ENCODE measurements around the gene ERC2. TPM values are rescaled to one million over a fixed set of nuclear protein-coding genes. Genes with fewer than 3 reads are reported as not detected.
A peak's percentile ranks its signal among the peaks of the same experiment; 100 is the strongest.

ERC2 gene
- total RNA-seq, 1 donor from 2014 or later, result not detected

DNA sequence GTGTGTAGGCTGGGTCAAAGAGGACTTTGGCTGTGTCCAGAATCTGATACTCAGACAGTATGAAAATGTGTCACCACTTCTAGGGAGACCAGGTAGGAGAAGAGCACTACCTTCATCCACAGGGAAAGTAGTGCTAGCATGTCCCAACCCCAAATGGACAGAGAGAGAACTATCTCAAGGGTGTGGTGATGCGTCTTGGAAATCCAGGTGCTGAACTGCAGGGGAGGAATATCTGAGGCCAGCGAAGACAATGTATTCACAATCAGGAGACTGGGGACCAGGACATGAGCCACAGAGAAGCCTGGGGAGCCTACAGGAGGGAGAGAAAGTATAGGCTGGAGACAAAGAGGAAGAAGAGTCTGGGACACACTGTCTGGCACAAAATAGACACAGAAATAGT is 829.1 kb downstream of the ERC2 start:
- no peak for ATAC-seq
- no peak for DNase-seq (ENCODE audit: low spot score)

GRCh38 chr3:55637906-55638638 is 830.2 kb downstream of the ERC2 start:
- DNase-seq (ENCODE audit: low spot score) (no peak), ATAC-seq (no peak)

GRCh38 chr3:55636300-55637195 is 831.7 kb downstream of the ERC2 start:
- ATAC-seq, result peak; percentile 87
- peak; percentile 70 for DNase-seq (ENCODE audit: low spot score)

DNA sequence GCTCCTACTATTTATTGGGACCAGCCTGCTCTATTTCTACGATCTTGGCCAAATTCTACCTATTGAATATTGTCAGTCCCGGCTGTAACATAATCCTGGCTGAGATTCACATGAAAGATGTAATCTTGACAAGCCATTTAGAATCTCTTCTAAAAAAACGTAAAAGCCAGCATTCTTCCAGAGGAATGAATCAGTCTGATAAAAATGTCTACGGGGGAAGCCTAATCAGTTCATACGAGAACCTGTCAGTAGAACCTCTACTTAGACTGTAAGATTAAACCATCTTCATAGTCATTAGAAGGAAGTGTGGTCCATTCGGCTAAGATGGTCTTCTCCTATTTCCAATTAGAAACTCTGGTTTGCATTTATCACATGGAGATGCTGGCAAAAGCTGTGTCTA is 833.9 kb downstream of the ERC2 start:
- no peak for DNase-seq (ENCODE audit: low spot score)
- ATAC-seq, result no peak

DNA sequence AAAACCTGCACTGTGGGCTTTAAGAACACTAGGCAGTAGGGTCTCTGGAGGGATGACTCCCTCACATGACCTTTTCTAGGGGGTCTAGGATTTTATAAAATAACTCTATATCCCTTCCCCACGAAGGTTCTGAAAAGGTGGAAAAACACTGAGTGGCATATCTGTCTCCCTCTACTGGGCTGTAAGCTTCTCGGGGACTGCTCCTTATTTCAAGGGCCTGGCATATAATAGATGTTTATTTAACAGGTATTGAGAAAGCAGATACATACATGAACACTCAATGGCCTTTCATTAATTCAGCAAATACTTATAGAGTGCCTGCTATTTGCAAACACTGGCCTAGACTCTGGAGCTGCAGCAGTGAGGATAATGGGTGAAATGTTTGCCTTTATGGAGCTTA is 834.9 kb downstream of the ERC2 start:
- ATAC-seq, result no peak

GRCh38 chr3:55631766-55632331 is 836.4 kb downstream of the ERC2 start:
- DNase-seq (ENCODE audit: low spot score), result no peak
- ATAC-seq, result no peak

More for the DNA sequence above, 834.9 kb downstream of the ERC2 start:
- DNase-seq (ENCODE audit: low spot score), result no peak

DNA sequence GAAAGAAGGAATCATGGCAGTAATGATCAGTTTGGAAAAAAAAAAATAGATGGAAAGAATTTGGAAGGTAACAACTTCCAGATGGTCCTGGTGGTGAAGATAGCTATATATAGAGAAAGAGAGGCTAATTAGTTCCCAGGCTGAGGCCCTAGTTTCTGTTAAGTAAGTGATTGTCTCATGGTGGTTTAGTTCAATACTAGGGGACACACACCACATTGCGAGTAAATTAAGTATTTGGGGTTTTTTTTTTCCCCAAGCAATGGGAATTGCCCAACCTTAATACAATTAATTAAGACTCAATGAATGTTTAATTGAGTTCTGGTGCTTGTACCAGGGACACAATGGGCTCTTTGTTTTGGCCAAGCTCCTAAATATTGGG is 837.4 kb downstream of the ERC2 start:
- DNase-seq (ENCODE audit: low spot score), result no peak
- no peak for ATAC-seq

DNA sequence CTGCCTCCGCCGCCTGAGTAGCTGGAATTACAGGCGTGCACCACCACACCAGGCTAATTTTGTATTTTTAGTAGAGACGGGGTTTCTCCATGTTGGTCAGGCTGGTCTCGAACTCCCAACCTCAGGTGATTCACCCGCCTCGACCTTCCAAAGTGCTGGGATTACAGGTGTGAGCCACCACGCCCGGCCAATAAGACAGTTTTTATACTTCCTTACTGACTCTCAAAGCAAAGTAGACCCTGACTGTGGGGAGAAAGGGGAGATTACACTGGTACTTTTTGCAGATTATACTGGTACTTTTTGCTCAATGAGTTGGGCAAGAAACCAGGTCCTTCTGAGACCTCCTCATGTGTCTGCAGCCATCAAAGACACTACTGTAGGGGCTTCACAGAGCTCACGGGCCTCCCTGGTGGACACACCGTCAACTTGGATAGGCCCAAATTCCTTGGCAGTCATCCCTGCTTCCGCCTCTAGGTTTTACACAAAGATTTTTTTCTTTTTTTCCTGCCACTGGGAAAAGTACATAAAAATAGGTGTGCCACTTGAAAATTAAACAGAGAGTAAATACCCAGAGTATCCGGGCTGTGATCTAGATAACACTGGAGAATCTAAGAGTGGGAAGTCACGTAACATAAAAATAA is 837.9 kb downstream of the ERC2 start:
- no peak for ATAC-seq

GRCh38 chr3:55629432-55629831 is 838.8 kb downstream of the ERC2 start:
- DNase-seq (ENCODE audit: low spot score) (no peak), ATAC-seq (no peak)

More for the DNA sequence above, 837.9 kb downstream of the ERC2 start:
- no peak for DNase-seq (ENCODE audit: low spot score)

GRCh38 chr3:55626279-55626665 is 842.0 kb downstream of the ERC2 start:
- ATAC-seq (peak; percentile 19), DNase-seq (ENCODE audit: low spot score) (no peak)

- ATAC-seq (peak; percentile 45), DNase-seq (ENCODE audit: low spot score) (no peak)
Observed at GRCh38 chr3:55624238-55624637, 844.0 kb downstream of the ERC2 start.

- DNase-seq (ENCODE audit: low spot score) (no peak), ATAC-seq (no peak)
Observed at GRCh38 chr3:55623786-55624185, 844.5 kb downstream of the ERC2 start.

- ATAC-seq, result no peak
- DNase-seq (ENCODE audit: low spot score), result no peak
Observed at GRCh38 chr3:55622733-55623132, 845.5 kb downstream of the ERC2 start.

GRCh38 chr3:55622116-55622515 is 846.2 kb downstream of the ERC2 start:
- ATAC-seq (no peak), DNase-seq (ENCODE audit: low spot score) (no peak)

GRCh38 chr3:55621648-55622047 is 846.6 kb downstream of the ERC2 start:
- ATAC-seq, result no peak
- DNase-seq (ENCODE audit: low spot score), result no peak

DNA sequence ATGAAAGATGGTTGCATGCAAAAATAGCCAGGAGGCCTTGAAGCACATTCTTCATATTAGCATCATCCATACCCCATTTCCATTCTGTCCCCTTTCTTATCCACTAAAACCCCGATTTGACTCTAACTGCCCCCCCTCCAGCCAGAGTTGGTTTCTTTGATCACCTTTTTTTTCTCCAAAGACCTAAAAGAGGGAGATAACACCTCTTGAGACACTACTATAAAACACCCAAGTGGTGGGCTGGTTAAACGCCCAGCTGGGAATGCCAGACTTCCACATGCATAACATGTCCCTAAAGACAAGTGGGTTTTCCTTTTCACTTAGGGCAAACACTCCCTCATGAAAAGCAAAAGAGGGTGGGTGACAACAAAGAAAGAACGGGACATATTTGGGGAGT is 847.2 kb downstream of the ERC2 start:
- DNase-seq (ENCODE audit: low spot score), result no peak
- no peak for ATAC-seq

DNA sequence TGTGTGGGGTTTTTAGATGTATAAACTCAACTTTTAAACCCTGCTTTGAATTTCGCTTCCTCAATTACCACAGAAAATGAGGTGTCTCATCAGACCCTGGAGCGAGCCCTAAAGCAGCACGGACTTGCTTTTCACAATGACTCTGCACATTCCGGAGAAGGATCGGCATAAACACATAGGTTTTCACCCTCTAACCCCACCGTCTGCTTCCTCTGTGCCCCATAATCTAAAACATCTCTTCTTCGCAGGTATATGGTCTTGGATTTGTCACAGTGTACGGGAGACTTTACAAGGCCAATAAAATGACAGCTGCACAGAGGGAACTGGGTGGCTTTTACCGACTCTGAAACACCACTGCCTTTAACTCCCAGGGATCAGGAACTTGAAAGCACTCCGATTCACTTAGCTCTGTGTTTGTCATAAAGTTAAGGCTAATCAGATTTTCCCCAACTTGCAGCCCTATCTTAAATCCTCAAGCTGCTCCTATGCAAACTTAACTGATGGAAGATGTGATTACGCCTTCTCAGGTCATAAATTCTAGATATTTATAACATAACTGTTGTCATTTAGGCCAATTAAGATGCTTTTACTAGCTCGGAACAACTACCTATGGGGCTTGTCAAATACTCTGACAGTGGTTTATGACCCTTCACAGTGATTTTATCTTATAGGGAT is 847.8 kb downstream of the ERC2 start:
- ATAC-seq (no peak), DNase-seq (ENCODE audit: low spot score) (no peak)

- no peak for DNase-seq (ENCODE audit: low spot score)
- ATAC-seq, result no peak
Observed at GRCh38 chr3:55619046-55619808, 849.0 kb downstream of the ERC2 start.

DNA sequence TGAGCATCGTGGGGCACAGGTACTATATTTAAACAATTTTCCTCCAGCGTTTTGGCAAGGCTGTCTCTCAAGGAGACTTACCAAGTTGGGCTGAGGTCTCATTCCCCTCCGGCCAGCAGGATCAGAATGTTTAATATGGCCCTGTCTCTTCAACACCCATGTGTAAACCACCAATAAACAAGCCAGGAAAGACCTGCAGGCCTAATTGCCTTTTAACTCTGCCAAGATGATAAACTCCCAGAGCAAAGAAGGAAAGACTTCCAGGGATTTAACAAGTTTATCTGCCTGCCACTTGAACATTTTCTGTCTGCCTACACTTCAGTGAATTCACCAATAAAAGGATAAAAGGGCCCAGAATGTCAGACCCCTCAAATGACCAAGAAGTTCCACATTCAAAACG is 850.9 kb downstream of the ERC2 start:
- DNase-seq (ENCODE audit: low spot score) (no peak), ATAC-seq (no peak)

GRCh38 chr3:55616803-55617202 is 851.5 kb downstream of the ERC2 start:
- DNase-seq (ENCODE audit: low spot score) (no peak), ATAC-seq (no peak)
